MCF 10A (cell line): ENCODE results near the gene AKAP13. TPM values are rescaled to one million over a fixed set of nuclear protein-coding genes. Genes with fewer than 3 reads are reported as not detected.

Experiments
- BruUV-seq: library from RNA; stranded (reverse); fragments of 400-500 nt; replicated peaks from 2 replicates; lab custom pipeline; 2021; lab: Mats Ljungman, UMichigan
- CTCF ChIA-PET: fragments of 300-600 bp; sonication (Branson Sonifier 250); formaldehyde crosslinking; extraction: SDS; loops from one replicate; lab custom pipeline; 2021; ENCODE audit warnings: antibody characterized with exemption, inconsistent platforms; lab: Yijun Ruan, JAX
- POLR2A ChIA-PET: fragments of 300-600, 350-650 bp; sonication (Branson Sonifier 250); formaldehyde crosslinking; extraction: SDS; loops from one replicate; lab custom pipeline; 2020; ENCODE audit warnings: antibody characterized with exemption, inconsistent platforms; lab: Yijun Ruan, JAX
- DNase-seq: peaks from one replicate; pipeline ENCODE4 v3.0.0-alpha.2; 2018; ENCODE audit not compliant: unreplicated experiment
- H3K27ac Mint-ChIP-seq: one replicate; pipeline ENCODE4 v1.8.0; 2022; ENCODE audit warnings: mild to moderate bottlenecking, low read depth, mixed read lengths; ENCODE audit not compliant: unreplicated experiment
- H3K27me3 Mint-ChIP-seq: one replicate; pipeline ENCODE4 v1.8.0; 2022; ENCODE audit warnings: mixed read lengths; ENCODE audit not compliant: insufficient read depth, unreplicated experiment
- H3K36me3 Mint-ChIP-seq: one replicate; pipeline ENCODE4 v1.8.0; 2022; ENCODE audit warnings: mild to moderate bottlenecking, moderate library complexity, mixed read lengths; ENCODE audit not compliant: insufficient read depth, unreplicated experiment
- H3K4me1 Mint-ChIP-seq: one replicate; pipeline ENCODE4 v1.8.0; 2022; ENCODE audit warnings: mixed read lengths; ENCODE audit not compliant: insufficient read depth, unreplicated experiment
- H3K4me3 Mint-ChIP-seq: one replicate; pipeline ENCODE4 v1.8.0; 2022; ENCODE audit warnings: mild to moderate bottlenecking, moderate library complexity, mixed read lengths; ENCODE audit not compliant: unreplicated experiment
- H3K9me3 Mint-ChIP-seq: one replicate; pipeline ENCODE4 v1.8.0; 2022; ENCODE audit warnings: mixed read lengths; ENCODE audit not compliant: unreplicated experiment
- intact Hi-C: fragments of 100-400 bp; cut with micrococcal nuclease; formaldehyde crosslinking; loops from 2 replicates; pipeline ENCODE4 v1.14.1; 2022
- total RNA-seq: library from RNA; stranded (reverse); gene quantifications from 2 replicates; pipeline ENCODE4 v1.2.3, GENCODE V29; 2022
- TF ChIP-seq, protein P1 (sequence below): fragments of 200-600 bp; IDR thresholded peaks from one replicate; pipeline ENCODE4 v1.8.0; 2022; ENCODE audit warnings: antibody characterized with exemption, mild to moderate bottlenecking; ENCODE audit not compliant: unreplicated experiment

AKAP13 gene
- total RNA-seq, 1 experiment from 2014 or later, result 65.7 TPM

DNA sequence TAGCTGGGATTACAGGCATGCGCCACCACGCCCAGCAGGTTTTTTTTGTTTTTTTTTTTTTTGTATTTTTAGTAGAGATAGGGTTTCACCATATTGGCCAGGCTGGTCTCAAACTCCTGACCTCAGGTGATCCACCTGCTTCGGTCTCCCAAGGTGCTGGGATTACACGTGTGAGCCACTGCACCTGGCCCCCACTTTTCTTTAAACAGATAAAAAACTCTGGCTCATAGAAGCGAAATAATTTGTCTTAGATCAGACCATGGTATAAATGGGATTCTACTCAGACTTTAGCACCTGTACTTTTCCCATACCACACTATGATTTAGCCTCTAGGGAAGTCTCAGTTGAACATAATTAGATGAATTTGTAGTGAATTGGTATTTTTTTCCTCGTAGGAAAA lies 182.4 kb downstream of the AKAP13 start:
- CTCF ChIA-PET, result no interaction called here
- H3K27ac Mint-ChIP-seq, result no peak overlapping the region

GRCh38 chr15:85563328-85563727 lies 182.9 kb downstream of the AKAP13 start:
- H3K4me1 Mint-ChIP-seq, result peaks cover 21% of the 10 kb centered on the region
- ChIA-PET CTCF (no interaction called here), POLR2A (interaction anchor here (0.5 to 1.0 kb wide), 2 partner anchors 29 to 169 kb away, joined by 3 read pairs; no protein-coding TSS in a partner anchor)
- intact Hi-C loops, result no loop called here
- peaks cover 35% of the 10 kb centered on the region for H3K36me3 Mint-ChIP-seq
- no peak for DNase-seq
- TF ChIP-seq, protein P1, sequence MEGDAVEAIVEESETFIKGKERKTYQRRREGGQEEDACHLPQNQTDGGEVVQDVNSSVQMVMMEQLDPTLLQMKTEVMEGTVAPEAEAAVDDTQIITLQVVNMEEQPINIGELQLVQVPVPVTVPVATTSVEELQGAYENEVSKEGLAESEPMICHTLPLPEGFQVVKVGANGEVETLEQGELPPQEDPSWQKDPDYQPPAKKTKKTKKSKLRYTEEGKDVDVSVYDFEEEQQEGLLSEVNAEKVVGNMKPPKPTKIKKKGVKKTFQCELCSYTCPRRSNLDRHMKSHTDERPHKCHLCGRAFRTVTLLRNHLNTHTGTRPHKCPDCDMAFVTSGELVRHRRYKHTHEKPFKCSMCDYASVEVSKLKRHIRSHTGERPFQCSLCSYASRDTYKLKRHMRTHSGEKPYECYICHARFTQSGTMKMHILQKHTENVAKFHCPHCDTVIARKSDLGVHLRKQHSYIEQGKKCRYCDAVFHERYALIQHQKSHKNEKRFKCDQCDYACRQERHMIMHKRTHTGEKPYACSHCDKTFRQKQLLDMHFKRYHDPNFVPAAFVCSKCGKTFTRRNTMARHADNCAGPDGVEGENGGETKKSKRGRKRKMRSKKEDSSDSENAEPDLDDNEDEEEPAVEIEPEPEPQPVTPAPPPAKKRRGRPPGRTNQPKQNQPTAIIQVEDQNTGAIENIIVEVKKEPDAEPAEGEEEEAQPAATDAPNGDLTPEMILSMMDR, result no peak
- no peaks in the 10 kb centered on the region for H3K9me3 Mint-ChIP-seq
- H3K4me3 Mint-ChIP-seq, result no peak overlapping the region
- H3K27me3 Mint-ChIP-seq, result no peaks in the 10 kb centered on the region
- H3K27ac Mint-ChIP-seq, result no peak overlapping the region
- no TSS peak for BruUV-seq

More for the DNA sequence above, 182.4 kb downstream of the AKAP13 start:
- no peaks in the 10 kb centered on the region for H3K9me3 Mint-ChIP-seq
- no peak overlapping the region for H3K4me3 Mint-ChIP-seq
- H3K27me3 Mint-ChIP-seq, result no peaks in the 10 kb centered on the region
- intact Hi-C loops, result no loop called here
- peaks cover 37% of the 10 kb centered on the region for H3K36me3 Mint-ChIP-seq
- POLR2A ChIA-PET, result no interaction called here
- no TSS peak for BruUV-seq
- peaks cover 21% of the 10 kb centered on the region for H3K4me1 Mint-ChIP-seq
- no peak for DNase-seq
- TF ChIP-seq, protein P1, result no peak

DNA sequence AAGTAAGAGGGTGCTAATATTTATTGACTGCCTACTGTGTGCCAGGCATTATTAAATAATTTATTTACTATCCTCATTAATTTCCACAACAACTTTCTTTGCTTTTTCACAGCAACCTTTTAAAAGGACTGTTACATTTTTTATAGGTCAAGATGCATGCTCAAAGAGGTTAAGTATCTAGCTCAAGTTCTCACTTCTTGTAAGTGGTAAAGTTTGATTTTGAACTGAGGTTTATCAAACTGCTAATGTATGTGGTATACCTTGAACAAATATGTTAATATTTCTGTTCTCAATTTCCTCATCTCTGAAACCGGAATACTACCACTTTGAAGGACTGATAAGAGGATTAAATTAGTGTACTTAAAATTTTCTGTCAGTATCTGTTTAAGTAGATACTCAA lies 183.3 kb downstream of the AKAP13 start:
- TF ChIP-seq, protein P1, result no peak
- Mint-ChIP-seq H3K4me3 (no peak overlapping the region), H3K27me3 (no peaks in the 10 kb centered on the region), H3K27ac (no peak overlapping the region), H3K9me3 (peaks cover under 1% of the 10 kb centered on the region), H3K36me3 (peaks cover 38% of the 10 kb centered on the region), H3K4me1 (peaks cover 21% of the 10 kb centered on the region)
- ChIA-PET CTCF (no interaction called here), POLR2A (interaction anchor here (0.5 to 1.0 kb wide), 2 partner anchors 28 to 169 kb away, joined by 3 read pairs; no protein-coding TSS in a partner anchor)
- DNase-seq, result no peak
- intact Hi-C loops, result no loop called here
- no TSS peak for BruUV-seq

DNA sequence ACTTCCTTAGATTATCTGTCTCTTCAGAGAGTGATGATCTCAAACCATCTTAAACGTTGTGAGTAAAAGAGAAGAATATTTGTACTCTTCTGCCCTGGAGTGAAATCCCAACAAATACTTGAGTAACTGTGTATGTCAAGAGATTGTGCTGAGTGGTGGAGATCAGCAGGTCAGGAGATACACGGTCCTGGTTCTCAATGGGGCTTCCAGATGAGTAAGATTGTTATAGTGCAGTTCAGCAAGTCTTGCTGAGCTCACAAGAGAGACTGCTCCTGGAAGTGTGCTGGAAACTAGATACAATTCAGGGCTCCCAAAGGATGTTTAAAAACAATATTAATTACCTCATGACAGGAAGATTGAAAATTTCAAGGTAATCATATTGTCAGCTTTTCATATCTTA lies 184.3 kb downstream of the AKAP13 start:
- TF ChIP-seq, protein P1, result no peak

More for the DNA sequence above, 184.3 kb downstream of the AKAP13 start:
- CTCF ChIA-PET, result no interaction called here
- intact Hi-C loops, result no loop called here
- no peaks in the 10 kb centered on the region for H3K27me3 Mint-ChIP-seq
- DNase-seq, result no peak
- H3K36me3 Mint-ChIP-seq, result peaks cover 44% of the 10 kb centered on the region
- H3K27ac Mint-ChIP-seq, result no peak overlapping the region
- BruUV-seq, result no TSS peak
- H3K4me1 Mint-ChIP-seq, result peaks cover 27% of the 10 kb centered on the region
- H3K9me3 Mint-ChIP-seq, result peaks cover 7% of the 10 kb centered on the region
- no peak overlapping the region for H3K4me3 Mint-ChIP-seq
- POLR2A ChIA-PET, result no interaction called here
